Measurements from ENCODE around the gene CFTR.

GRCh38 chr7:117610396-117610795, 130.6 kb downstream of the CFTR start:
- no peak for TF ChIP-seq CTCF (IDR thresholded peaks at IDR 0.05)
- no peak for TF ChIP-seq EZH2phosphoT487 (IDR thresholded peaks at IDR 0.05)
- TF ChIP-seq EZH2 (IDR thresholded peaks at IDR 0.05): no peak

All from neural progenitor cell (in vitro differentiated cells).